HG02642 (cell line): ENCODE measurements around the gene MCUB.
A peak's percentile ranks its signal among the peaks of the same experiment; 100 is the strongest.
"Not testable (repeated sequence)": the region's sequence is repeated elsewhere in the genome, so short reads cannot be mapped to it uniquely, and the experiment has no call there.

ENCODE experiments used
- ATAC-seq: cut with Tn5 transposase; IDR thresholded peaks from one replicate; pipeline ENCODE4 v1.9.1; 2021; ENCODE audit warnings: mild to moderate bottlenecking; ENCODE audit not compliant: unreplicated experiment, poor library complexity

The MCUB gene

DNA sequence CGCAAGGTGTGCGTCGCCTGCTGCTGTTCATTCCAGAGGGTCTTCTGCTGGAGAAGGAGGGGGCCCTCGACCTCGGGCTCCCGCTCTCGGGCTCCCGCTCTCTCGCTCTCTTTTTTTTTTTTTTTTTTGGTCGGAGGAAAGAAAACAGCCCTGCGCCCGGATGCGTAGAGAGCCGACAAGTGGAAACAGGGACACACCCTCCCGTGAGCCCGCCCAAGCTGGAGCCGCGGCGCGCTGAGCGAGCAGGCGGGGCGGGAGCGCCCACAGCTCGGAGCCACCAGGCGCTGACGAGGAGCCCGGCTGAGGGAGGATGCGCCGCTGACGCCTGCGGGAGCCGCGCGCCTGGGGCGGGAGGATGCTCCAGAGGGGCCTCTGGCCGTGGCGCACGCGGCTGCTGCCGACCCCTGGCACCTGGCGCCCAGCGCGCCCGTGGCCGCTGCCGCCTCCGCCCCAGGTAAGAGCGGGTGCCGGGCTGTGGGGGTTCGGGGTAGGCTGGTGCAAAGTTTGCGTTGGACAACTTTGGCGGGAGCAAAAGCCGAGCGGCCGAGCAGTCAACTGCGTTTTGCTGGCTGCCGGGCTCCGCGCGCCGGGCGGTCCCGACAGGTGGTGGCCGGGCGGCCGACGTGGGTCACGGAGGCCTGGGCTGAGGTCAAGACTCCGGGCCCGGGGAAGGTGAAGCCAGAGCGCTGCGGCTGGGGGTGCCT lies at the start of gene MCUB:
TSS of gene MCUB (plus strand) at position 264 of the 704 bp plus-strand sequence. CDS start at position 356, 92 bp downstream.
- peak; percentile 92 for ATAC-seq

GRCh38 chr4:109510687-109511086 lies 49.4 kb upstream of the MCUB start:
- ATAC-seq: no peak

- no peak for ATAC-seq
Observed at GRCh38 chr4:109511414-109511813, 48.6 kb upstream of the MCUB start.

- not testable (repeated sequence) for ATAC-seq
Observed at GRCh38 chr4:109513368-109513767, 46.7 kb upstream of the MCUB start.

DNA sequence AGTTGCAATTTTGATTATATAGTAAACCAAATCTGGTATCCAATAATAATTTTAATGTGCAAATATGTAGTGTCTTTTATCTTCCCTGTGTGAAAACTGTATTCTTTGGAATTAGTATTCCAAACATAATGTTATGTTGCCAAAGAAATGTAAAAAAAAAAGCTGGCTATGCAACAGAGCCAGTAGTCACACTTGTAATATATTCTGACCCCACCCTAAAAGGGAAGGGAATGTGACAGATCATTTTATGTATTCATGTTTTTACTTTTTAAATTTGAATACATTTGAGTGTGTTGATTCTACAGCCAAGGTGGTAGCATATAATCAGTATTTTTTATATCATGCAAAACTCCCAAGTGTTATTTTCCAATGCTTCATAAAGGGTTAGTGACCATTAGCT lies 27.9 kb upstream of the MCUB start:
- no peak for ATAC-seq

- ATAC-seq: no peak
Observed at GRCh38 chr4:109545401-109545800, 14.6 kb upstream of the MCUB start.

DNA sequence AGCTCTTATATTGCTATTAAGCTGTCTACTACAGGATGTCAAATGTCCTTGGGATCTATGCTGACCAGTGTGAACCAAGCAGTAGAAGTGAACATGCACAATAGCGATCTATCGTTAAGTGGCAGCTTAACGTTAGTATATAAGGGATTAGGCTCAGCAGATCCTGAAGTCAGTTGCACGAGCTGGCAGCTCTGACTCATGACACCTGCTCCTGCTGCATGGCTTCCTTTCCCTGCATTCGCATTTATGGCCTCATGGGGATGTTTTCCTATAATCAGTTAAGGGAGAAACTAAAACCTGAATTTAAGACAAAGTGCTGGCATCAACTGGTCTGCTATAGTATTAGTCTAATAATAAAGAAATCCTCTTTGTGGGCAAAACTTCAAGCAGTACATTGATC lies 12.7 kb upstream of the MCUB start:
- no peak for ATAC-seq

DNA sequence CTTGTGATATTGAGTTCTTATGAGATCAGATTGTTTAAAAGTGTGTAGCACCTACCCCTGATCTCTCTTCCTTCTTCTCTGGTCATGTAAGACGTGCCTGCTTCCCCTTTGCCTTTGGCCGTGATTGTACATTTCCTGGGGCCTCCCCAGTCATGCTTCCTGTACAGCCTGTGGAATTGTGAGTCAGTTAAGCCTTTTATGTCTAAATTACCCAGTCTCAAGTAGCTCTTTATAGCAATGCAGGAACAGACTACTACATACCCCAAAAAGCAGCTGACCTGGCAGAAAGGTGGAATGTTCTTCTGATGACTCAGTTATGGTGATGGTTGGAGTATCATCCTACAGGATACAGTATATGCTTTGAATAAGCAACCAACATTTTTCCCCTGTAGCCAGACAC lies 11.4 kb upstream of the MCUB start:
- no peak for ATAC-seq

GRCh38 chr4:109552237-109552636 lies 7.8 kb upstream of the MCUB start:
- ATAC-seq: no peak

DNA sequence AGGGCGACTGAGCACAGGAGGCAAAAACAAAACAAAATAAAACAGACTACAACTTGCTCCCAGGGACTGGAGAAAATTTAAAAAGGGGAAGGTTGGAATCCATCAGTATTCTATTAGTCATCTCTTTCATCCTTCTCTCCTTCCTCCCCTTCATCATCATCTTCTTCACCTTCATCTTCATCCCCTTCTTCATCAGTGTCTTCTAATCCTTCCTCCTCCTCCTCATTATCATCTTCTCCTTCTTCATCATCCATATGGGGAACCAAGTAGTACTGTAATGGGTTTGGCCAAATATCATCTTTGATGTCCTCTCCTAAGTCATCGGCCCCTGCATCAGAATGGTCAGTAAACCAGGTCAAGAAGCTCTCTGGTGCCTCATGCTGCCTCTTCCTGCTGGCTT lies 6.9 kb upstream of the MCUB start:
- ATAC-seq: no peak

DNA sequence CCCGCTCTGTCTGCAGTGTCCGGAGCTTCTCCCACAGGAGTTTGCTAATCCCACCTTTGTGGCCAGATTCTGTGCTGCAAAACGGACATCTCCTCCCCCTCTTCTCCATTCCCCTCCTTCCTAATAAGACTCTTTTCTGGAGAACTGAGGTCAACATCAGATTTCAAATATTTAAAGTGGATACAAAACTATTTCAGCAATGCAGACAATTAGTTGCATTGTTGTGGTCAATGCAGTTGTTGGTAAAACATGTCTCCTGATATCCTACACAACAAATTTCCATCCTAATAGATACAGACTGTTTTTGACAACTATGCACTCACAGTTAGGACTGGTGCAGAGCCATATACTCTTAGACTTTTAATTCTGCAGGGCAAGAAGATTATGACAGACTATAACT lies 5.1 kb upstream of the MCUB start:
- no peak for ATAC-seq

GRCh38 chr4:109557433-109557832 lies 2.6 kb upstream of the MCUB start:
- no peak for ATAC-seq

DNA sequence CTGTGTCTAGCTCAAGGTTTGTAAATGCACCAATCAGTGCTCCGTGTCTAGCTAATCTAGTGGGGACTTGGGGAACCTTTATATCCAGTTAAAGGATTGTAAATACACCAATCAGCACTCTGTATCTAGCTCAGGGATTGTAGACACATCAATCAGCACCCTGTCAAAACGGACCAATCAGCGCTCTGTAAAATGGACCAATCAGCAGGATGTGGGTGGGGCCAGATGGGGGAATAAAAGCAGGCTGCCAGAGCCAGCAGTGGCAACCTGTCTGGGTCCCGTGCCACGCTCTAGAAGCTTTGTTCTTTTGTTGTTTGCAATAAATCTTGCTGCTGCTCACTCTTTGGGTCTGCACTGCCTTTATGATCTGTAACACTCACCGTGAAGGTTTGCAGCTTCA lies 2.0 kb upstream of the MCUB start:
- ATAC-seq: not testable (repeated sequence)

DNA sequence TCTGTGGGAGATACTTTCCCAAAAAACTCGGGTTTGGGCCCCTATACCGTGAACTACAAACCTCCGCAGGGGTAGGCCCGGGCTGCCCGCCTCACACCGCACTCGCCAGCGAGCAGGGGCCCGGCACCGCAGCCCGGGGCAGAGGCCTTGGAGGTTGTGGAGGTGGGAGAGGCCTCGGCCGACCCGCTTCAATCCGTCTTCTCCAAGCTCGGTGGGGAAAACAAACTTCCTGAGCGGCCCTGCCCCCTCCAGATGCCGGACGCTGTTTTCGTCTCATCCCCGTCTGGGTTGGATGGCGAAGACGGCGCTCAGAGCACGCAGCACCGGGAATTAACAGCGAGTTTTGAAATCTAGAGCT lies 442 bp upstream of the MCUB start:
- ATAC-seq: peak; percentile 28

- peak; percentile 61 for ATAC-seq
Observed at GRCh38 chr4:109560687-109561461, 828 bp downstream of the MCUB start.

GRCh38 chr4:109562457-109563239 lies 2.6 kb downstream of the MCUB start:
- no peak for ATAC-seq

GRCh38 chr4:109571494-109571893 lies 11.4 kb downstream of the MCUB start:
- ATAC-seq: no peak

DNA sequence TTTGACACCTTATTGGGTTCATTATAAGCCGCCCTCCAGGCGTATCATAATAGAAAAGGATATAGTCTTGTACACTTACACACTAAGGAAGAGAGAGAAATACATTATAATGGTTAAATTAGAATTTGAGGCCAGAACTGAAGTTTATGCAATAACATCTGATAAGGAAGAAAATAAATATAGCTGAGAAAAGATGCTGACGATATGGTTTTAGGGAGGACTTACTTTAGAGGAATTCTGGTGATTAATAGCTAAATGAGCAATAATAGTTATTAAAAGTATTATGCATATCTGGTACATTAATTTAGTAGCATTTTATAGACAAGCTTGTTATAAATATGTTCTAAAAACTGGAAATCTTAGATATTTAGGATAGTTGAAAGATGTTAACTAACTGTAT lies 12.1 kb downstream of the MCUB start:
- no peak for ATAC-seq

DNA sequence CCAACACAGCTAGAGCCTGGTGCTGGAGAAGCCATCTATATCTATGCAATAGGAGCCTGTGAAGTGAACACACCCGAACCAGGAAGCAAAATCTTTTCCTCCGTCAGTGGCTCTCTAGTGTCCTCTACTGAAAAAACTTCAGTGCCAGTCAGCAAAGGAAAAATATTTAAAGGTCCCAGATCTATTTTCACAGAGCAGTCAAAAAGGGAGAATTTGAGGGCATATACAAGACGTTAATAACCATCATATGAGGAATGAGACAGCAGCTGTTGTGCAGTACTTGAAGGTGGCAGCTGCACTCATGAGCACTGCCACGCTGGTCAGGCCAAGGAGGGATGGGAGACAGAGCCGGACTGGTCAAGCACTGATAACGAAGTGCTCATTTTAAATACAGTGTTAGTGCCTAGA lies 14.4 kb downstream of the MCUB start:
- ATAC-seq: no peak

DNA sequence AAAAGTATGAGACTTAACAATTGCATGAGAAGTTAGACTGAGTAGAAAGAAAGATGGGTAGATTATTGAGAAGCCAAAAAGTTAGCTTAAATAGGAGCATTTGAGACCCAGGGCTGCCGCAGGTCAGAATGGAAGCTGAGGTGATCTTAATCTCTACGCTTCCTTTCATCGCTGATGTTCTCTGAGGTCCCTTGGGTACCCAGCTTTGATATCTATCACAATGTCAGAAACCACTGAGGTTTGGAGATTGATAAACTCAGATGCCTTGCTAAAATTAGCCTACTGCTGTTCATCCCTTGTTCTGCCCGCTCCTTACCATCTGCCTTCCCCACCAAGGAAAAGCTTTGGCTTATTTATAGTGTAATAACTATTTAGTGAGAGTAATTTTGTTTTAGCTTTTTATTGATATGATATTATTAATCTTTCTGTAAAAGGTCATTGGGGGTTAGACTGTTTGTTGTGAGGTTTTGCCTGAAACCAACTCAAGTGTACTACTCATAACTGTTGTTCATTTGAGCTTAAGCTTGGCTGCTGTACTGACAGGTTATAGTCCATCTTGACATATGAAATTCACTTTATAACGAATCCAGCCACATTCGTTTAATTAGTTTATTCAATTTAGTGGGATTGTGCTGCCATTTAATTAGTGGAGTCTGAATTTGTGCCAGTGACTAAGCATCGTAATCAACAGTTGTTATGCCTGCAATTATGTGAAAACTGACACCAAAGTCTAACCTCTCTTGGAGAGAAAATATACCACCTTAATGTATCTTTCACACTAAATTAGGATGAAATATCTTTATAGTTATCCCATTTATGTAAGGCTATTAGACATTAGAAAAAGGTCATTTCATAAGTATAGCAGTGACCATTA lies 15.1 kb downstream of the MCUB start:
- ATAC-seq: no peak
